ENCODE data around the gene HCN3.
"Not testable (repeated sequence)": the region's sequence is repeated elsewhere in the genome, so short reads cannot be mapped to it uniquely, and the experiment has no call there.

HCN3 gene

DNA sequence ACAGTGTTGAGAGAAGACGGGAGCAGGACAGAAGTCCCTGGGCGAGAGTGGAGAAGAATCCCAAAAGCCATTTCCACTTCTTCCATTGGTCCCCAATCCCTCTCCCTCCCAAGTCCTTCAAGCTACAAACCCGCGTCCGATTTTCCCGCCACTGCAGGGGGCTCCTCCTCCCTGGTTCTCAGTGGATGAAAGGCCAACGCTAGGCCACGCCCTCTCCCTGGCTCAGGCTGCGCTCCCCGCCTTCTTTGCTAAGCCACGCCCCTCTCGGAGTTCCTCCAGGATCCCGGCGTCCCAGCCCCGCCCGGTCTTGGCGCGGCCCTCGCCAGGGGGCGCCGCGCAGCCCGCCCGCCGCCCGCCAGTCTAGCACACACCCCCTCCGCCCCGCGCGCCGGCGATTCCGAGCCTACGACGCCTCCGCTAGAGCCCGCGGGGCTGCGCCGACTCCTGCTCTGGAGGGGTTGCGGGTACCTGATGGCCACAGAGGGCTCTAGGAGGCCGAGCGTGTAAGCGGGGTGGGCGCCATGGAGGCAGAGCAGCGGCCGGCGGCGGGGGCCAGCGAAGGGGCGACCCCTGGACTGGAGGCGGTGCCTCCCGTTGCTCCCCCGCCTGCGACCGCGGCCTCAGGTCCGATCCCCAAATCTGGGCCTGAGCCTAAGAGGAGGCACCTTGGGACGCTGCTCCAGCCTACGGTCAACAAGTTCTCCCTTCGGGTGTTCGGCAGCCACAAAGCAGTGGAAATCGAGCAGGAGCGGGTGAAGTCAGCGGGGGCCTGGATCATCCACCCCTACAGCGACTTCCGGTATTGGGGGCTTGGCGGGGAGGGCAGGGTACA, at the start of gene HCN3:
Gene HCN3, plus strand, starts transcription at position 394 of the 832 bp plus-strand sequence. Its CDS starts 128 bp downstream, at position 522.
- DNase-seq, result peak; percentile 82

- no peak for DNase-seq
Observed at GRCh38 chr1:155228096-155228427, 49.2 kb upstream of the HCN3 start.

- not testable (repeated sequence) for DNase-seq
Observed at GRCh38 chr1:155231302-155231701, 46.0 kb upstream of the HCN3 start.

GRCh38 chr1:155232001-155232978, 45.0 kb upstream of the HCN3 start:
- DNase-seq, result not testable (repeated sequence)

DNA sequence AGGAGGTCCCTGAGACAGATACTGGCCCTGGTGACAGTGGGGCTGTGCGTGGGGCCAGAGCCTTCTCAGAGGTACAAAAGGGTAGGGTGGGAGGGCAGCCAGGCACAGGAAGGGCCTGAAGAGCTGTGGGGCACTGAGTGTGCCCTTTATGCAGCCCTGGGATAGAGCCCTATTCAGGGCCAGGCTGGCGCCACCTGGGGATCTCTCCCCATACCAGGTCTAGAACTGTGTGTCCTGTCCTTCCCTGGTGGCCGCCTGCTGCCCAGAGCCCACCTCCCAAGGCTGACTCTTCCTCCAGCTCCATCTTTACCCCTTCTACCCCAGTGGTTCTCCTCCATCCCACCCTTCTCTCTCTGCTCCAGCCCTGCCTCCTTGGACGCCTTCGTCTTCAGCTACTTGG, 43.8 kb upstream of the HCN3 start:
- not testable (repeated sequence) for DNase-seq

- not testable (repeated sequence) for DNase-seq
Observed at GRCh38 chr1:155235375-155235774, 41.9 kb upstream of the HCN3 start.

GRCh38 chr1:155236451-155236850, 40.8 kb upstream of the HCN3 start:
- no peak for DNase-seq

DNA sequence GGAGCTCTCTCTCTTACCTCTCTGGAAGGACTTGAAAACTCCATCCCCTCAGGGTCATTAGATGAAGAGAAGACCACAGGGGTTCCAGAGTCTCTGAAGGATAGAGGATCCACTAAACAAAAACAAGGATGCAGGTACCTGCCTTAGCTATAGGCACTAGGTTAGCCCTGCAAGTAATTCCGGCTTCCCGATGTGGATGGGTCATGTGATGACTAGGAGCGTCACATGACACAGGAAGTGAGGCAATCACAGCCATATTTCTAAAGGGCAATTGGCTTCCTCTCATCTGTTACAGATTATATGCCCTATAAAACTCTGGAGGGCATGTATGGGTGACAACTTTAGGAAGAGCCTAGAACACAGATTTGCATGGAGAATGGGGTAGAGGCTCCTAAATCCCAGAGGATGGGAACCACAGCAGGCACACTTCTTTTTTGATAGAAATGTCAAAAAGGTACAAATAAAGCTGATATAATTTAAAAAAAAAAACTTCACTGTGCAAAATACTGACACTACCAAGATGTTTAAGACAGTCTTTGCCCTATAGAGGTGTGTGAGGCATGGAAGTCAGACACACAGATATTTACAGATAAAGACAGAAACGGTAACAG, 36.1 kb upstream of the HCN3 start:
- DNase-seq, result peak; percentile 43

DNA sequence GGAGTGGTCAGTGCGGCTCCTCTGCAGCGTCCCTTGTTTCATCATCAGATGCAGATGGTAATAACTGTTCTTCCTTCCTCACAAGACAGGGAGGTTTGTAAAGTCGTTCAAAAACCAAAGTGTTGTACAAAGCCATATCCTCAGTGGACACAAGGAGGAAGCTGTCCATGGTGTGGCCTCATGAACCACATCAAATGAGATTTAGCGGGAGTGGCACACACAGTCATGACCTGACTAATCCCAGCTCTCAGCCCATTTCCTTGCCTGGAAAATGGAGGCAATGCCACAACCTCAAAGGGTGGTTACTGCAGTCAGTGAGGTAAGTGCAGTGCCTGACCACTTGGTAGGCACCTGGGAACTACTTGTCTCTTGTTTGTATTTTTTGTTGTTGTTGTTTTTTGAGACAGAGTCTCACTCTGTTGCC, 35.4 kb upstream of the HCN3 start:
- DNase-seq, result no peak

DNA sequence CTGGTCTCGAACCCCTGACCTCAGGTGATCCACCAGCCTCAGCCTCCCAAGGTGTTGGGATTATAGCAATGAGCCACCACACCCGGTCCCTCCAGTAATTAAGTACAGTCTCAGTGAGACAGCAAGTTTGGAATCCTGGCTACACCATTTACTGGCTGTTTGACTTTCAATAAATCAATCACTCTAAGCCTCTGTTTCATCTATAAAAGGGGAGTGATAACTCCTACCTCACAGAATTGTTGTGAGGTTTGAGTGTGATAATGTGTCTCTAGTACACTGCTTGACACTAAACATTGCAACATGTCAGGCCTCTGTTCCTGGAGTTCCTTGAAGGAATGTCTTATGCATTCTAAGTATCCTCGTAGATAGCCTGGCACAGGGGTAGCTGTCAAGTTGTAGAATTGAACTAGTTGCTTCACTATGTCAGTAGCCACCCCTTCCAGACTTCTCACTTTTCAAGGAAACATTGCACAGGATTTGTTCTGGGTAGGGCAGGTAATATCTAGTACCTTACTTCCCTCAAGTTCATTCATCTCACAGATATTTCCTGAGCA, 34.4 kb upstream of the HCN3 start:
- no peak for DNase-seq

GRCh38 chr1:155244368-155245162, 32.7 kb upstream of the HCN3 start:
- peak; percentile 85 for DNase-seq

- no peak for DNase-seq
Observed at GRCh38 chr1:155245163-155245524, 32.1 kb upstream of the HCN3 start.

DNA sequence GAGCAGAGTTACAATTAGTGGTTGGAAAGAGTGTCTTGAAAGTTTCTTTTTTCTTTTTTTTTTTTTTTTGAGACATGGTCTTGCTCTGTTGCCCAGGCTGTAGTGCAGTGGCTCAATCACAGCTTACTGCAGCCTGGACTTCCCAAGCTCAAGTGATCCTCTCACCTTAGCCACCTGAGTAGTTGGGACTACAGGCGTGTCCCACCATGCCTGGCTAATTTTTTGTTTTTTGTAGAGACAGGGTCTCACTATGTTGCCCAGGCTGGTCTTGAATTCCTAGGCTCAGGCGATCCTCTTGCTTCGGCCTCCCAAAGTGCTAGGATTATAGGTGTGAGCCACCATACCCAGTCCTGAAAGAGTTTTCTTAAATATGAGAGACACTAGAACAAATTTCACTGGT, 30.5 kb upstream of the HCN3 start:
- not testable (repeated sequence) for DNase-seq

DNA sequence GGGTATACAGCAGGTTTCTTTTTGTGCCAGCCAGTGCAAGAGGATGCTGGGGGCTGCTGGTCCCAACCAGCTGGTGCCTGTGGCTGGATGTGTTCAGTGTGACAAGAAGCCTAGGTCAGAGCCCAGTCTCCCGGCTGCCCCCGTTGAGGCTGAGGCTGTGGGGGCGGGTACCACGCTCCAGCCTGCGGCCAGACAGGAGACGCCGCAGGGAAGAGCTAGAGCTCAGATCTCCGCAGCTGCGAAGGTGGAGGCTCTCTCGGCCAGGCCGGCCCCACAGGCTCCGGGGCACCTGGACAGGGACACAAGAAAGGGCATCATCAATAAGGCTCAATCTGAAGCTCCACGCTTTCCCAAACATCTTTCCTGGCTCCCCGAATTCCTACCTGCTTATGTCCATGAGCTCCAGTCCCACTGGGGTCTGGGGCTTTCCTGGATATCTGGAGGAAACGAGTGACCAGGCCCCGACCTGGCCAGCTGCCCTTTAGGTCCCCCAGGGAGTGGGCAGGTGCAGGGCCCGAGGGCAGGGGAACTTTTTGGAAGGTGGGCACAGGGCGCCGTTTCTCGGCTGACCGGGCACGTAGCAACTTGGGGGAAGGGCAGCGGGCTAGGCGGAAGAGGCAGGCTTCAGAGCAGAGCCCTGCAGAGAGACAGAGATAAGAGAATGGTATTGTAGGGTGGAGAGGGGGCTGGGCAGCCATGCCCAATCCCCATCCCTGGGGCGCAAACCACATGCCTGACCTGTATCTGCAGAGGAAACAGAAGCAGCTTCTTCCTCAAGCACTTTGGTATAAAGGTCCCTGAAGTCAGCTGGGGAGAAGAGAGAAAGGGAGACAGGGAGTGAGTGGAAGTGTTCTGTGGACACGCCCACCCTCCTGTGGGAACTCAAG, 29.4 kb upstream of the HCN3 start:
- DNase-seq, result no peak

- DNase-seq, result no peak
Observed at GRCh38 chr1:155250246-155250632, 27.0 kb upstream of the HCN3 start.

DNA sequence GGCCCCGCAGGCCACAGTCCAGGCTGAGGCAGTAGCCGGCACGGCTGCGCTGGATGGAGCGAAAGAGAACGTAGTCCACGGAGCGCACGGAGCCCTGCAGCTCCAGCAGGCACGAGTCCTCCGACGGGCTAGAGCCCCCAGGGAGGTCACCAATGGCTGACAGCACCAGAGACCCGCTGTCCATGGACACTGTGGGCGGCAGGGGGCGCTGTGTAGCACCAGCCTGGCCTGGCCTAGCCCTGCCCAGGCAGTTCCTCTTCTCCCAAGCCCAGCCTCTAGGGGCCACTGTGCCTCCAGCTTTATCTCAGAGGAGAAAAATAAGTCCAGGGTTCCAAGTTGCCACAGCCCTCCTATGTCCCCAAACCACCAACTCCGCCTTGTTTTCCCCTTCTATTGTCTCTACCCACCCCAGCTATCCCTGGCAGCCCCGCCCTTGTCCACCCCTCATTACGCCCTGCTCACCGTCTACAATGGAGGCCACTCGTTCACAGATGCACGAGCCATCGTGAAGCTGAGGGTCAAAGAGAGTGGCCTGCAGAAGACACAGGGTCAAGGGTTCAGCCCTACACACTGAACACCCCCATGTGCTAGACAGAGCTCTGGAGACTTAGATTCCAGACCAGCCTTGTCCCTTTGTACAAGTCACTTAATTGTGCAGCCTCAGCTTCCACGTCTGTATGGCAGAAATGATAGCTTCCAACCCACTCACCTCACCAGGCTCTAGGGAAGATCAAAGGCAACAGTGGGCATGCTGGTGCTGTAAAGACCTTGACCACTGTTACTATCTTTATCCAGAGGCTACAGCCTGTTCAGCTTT, 26.4 kb upstream of the HCN3 start:
- DNase-seq, result peak; percentile 93

GRCh38 chr1:155251566-155251965, 25.7 kb upstream of the HCN3 start:
- DNase-seq, result no peak

GRCh38 chr1:155253208-155253607, 24.1 kb upstream of the HCN3 start:
- no peak for DNase-seq

DNA sequence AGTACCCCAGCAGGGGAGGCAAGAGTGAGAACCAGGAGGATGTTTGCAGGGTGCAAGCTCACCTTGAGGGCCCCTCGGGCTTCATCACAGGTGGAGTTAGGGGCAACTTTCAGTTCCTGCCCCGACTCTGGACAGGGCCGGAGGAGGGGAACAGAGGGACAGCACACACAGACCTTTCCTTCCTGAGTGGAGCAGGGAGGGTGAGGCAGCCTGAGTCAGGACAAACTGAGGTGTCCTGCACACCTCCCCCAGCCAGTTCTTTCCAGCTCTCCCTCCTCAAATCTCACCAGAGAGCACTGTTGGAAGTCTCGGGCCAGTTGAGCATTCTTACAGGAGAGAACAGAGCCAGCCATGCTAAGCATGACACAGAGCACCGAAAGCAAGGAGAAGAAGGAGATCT, 23.5 kb upstream of the HCN3 start:
- DNase-seq, result no peak

DNA sequence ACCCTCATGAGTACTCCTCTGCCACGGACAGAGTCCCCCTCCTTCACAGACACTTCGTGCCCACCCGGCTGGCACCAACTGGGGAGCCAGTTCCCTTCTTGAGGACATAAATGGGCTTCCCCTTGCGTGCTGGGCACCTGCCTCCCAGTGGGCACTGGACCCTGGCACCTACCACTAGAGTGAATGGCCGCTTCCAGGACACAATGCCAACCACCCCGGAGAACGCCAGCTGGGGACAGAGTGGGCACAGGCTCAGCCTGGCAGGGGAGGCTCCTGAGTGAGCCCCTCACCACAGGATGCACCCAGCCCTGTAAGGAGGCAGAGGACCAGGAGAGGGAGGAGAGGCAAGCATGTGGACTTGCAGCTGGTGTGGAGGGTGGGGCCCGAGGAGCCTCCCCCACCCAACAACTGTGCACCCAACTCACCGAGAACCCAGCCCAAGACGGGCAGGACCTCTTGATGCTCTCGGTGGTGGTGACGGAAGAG, 23.0 kb upstream of the HCN3 start:
- DNase-seq, result no peak
